Activated CD8-positive, alpha-beta memory T cell treated with anti-CD3 and anti-CD28 coated beads for 36 hours (primary cell): ENCODE measurements around the gene C21orf58. TPM values are rescaled to one million over a fixed set of nuclear protein-coding genes. Genes with fewer than 3 reads are reported as not detected.

Source experiments
- CTCF ChIA-PET: fragments of 350-600 bp; sonication (Branson Sonifier 250); formaldehyde crosslinking; loops from one replicate; lab custom pipeline; 2021; ENCODE audit warnings: antibody characterized with exemption; lab: Charles Lee
- POLR2A ChIA-PET: fragments of 350-600 bp; sonication (Branson Sonifier 250); formaldehyde crosslinking; loops from one replicate; lab custom pipeline; 2021; ENCODE audit warnings: antibody characterized with exemption; lab: Charles Lee
- total RNA-seq, 2 experiments: library from RNA; stranded (reverse); gene quantifications; one replicate each; pipeline ENCODE4 v1.2.3, GENCODE V29; 2021

C21orf58 gene
- total RNA-seq, 2 experiments from 2014 or later: 21.5 to 21.7 TPM

DNA sequence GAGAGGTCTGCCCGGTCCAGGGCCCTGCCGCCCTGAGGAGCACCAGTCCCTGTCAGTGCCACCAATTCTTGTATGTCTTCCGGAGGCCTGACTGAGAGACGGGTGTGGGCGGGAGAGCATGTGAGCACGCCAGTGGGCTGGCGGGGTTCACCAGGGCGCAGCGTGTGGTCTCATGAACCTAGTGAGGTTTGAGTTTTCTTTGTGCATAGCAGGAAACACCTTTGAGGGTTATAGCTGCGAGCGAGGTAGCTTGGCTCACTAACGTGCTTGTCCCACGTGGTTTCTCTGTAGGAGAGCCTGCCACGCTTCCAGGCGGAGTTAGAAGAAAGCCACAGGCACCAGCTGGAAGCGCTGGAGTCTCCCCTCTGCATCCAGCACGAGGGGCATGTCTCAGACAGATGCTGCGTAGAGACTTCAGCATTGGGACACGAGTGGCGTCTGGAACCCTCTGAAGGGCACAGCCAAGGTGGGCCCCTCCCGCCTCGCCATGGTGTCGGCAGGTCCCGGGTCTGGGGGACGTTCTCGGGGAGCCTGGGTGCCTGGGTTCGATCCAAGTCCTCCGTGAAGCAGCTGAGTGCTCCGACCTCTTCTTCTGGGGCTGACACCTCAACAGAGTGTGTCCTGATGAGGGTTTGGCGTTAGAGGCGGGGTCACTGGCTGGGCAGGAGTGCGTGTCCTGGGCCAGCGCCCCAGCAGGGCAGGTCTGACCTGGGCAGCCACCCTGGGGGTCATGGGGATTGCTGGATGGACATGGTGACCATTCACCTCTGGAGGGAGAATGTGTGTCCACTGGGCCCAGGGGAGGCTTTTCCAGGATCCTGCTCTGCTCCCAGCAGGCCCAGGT lies 31.7 kb upstream of the C21orf58 start:
- POLR2A ChIA-PET: no interaction called here

DNA sequence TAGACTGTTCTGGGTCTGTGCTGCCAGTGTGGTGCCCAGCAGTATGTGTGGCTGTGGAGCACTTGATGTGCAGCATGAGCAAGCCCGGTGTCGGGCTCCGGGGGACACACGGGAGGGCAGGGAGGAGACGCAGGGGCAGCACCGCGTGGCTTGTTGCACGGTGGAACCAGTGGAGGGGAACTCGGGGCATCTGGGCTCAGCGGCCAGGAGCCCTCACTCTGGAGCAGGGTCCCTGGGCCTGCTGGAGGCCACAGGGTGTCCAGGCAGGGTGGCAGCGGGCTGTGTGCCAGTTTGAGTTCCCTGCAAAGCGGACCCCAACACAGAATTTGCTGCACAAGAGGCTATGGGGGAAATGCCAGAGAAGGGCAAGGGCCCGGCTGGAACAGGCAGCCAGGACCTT lies 30.8 kb upstream of the C21orf58 start:
- CTCF ChIA-PET: no interaction called here
- POLR2A ChIA-PET: no interaction called here

More for the DNA sequence above, 31.7 kb upstream of the C21orf58 start:
- CTCF ChIA-PET: no interaction called here

DNA sequence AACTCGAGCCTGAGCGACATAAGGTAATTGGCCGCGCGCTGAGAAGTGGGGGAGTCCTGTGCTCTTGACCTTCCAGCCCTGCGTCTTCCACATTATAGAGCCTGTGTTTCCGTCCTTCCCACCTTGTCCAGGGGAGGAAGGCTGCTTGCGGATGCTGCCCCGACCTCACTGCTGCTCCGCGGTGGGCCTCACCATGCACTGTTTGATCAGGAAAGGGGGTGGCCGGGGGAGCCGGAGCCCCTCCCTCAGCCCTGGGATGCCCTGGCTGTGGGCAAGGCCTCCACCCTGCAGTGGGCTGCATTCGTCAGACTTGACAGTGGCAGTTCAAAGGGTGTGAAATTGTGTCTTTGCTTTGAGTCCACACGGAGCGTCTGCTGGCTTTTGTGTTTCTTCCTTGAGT lies 30.4 kb upstream of the C21orf58 start:
- ChIA-PET CTCF (no interaction called here), POLR2A (no interaction called here)

DNA sequence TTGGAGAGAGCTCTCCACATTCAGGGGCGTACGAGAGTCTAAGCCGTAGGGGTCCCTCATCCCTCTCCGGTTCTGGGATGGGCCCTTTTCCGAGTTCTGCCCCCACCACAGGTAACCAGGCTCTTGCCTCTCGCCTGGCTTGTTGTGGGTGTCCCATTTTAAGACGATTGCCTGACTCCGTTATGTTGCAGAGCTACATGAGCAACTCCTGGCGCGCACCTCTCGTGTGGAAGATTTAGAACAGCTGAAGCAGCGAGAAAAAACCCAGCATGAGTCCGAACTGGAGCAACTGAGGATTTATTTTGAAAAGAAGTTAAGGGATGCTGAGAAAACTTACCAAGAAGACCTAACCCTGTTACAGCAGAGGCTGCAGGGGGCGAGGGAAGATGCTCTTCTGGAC lies 29.2 kb upstream of the C21orf58 start:
- ChIA-PET CTCF (no interaction called here), POLR2A (no interaction called here)

DNA sequence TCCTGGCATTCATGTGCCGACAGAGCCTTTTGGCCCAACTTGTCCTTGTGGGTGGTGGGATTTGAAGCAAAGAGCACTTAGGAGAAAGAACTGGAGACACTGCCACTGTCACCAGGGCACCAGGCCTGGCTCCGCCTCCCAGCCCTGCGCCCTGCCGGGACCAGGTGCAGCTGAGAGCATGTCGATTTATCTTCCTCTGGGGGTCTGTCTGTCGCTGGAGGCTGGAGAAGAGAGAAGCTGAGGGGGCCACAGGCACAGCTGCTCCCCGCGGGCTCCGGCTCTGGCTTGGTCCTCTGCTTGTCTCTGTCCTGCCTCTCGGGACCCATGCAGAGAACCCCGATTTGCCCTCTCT lies 28.5 kb upstream of the C21orf58 start:
- ChIA-PET POLR2A (no interaction called here), CTCF (interaction anchor here (1.0 kb wide), 1 partner anchor 208 kb away, joined by 3 read pairs; no protein-coding TSS in a partner anchor)

DNA sequence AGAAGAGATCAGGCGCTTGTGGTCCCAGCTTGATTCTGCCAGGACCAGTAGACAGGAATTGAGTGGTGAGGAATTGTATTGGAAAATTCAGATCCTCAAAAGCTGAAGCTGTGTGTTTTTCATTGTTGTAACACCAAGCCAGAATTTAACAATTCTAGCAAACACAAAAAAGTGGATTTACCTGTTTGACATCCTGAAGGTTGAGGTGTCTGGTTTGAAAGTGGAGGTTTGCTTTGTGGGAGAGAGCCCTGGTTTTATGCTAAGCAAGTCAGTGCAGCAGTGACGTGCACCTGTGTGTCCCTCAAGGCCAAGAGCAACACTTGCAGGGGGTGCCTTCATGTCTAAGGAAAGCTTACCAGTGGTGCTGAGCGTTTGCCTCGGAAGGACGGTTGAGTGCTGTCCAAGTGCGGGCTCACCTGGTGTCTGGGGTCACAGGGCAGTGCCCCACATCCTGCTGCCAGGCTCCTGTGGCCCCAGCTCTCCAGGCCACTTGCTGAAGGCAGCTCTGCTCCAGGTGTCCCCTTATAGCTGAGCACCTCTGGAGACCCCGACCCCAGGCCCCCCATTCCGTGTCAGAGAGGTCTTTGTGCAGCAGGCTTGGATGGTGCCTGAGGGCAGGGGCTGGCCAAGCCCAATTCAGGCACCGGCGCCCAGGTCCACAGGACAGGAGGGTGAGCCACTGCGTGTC lies 27.9 kb upstream of the C21orf58 start:
- CTCF ChIA-PET: interaction anchor here (1.0 kb wide), 1 partner anchor 208 kb away, joined by 3 read pairs; no protein-coding TSS in a partner anchor

DNA sequence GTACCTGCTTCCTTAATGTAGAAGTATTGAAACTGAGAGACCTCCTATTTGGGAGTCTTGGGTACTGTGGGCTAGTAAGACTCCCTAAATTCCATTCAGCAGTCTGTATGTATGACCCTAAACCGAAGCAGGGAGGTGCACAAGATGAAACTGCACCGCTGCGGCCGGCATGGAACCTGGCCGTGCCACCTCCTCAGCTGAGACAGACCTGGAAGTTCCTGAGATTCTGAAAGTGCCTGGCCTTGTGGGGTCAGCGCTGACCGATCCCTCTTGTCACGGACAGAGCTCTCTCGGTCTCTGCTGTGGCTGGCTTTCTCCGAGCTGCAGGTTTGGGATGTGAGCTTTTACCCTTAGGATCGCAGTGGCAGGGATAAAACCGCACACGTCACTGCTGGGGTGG lies 27.3 kb upstream of the C21orf58 start:
- ChIA-PET CTCF (interaction anchor here (1.0 kb wide), 1 partner anchor 207 kb away, joined by 3 read pairs; no protein-coding TSS in a partner anchor), POLR2A (no interaction called here)

More for the DNA sequence above, 27.9 kb upstream of the C21orf58 start:
- POLR2A ChIA-PET: no interaction called here

DNA sequence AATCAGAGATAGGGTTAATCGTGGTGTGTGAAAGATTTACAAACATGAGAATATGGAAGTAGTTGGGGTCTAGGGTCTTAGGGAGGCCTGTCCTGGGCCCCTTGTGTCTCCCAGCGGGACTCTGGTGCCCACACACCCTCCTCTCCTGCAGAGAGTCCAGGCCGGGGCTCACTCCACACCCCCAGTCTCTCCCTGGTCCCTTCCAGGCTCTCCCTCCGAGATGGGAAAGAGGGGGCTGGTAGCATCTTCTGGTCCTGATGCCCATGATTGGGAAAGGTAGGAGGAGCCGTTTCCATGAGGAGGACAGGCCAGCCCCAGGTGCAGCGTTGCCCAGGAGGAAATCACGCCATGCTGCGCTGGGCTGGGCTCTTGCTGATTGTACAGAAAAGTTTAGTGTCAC lies 26.9 kb upstream of the C21orf58 start:
- CTCF ChIA-PET: no interaction called here

DNA sequence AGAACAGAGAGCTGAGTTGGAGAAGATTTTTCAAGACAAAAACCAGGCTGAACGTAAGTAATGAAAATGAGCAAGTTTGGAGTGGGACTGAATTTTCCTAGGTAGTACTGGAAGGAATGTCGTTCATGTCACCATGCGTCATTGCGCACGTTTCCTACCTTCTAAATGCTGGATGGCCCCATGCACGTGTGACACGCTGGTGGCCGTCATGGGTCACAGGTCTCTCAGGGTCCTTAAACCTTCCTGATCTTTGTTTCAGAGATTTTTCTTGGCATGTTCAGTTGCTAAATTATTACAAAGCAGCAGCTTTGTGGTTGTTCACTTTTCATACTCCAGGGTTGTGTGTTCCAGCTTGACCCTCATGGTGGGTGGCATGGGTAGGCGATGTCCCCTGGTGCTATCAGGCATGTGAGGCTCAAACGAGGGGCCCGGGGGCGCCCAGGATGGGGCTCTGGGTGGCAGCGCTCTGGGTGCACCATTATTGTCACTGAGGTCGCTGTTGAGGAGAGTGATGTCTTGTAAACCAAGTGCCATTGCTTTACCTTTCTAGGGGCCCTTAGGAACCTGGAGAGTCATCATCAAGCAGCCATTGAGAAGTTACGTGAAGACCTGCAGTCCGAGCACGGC lies 25.6 kb upstream of the C21orf58 start:
- ChIA-PET POLR2A (interaction anchor here (0.5 kb wide), 1 partner anchor 78 kb away, joined by 6 read pairs; no protein-coding TSS in a partner anchor), CTCF (no interaction called here)

More for the DNA sequence above, 26.9 kb upstream of the C21orf58 start:
- POLR2A ChIA-PET: no interaction called here

DNA sequence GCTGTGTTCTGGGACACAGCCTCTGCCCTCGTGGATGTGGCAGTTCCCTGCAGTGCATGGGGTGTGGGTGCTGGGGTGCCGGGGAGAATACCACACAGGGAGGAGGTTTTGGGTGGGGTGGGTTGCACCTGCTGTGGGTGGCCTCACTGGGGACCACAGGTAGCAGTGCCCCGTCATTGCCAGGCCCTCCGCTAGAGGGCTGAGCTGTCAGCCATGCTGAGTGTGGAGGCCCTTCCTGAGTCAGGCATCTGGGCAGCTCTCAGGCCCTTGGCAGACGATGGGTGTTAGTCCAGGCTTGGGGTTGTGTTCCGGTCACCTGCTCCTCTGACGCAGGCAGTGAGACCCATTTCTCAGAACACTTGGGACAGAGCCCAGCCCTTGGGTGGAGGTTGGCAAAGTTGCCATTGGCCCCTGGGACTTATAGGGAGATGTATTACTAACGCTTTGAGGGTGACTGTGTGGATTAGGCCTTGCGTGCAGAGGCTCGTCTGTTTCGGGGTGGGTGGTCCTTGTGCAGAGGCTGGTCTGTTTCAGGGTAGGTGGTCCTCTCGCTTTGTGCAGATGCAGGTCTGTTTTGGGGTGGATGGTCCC lies 24.2 kb upstream of the C21orf58 start:
- POLR2A ChIA-PET: interaction anchor here (0.7 kb wide), 1 partner anchor 114 kb away, joined by 3 read pairs; no protein-coding TSS in a partner anchor

DNA sequence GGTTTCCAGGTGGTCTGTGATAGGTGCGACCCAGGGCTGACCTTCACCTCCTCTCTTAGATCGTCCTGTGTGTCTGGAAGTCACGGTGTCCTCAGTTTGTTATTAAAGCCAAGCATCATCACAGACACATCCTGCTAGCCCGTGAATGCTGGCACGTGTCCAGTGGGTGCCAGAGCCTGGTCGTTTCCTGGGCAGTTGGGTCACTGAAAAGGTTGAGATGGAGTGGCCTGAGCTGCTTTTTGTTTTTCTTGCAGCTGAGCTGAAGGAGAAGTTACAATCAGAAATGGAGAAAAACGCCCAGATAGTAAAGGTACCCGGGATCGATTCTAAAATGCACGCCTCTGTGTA lies 23.5 kb upstream of the C21orf58 start:
- ChIA-PET CTCF (no interaction called here), POLR2A (no interaction called here)

More for the DNA sequence above, 24.2 kb upstream of the C21orf58 start:
- CTCF ChIA-PET: no interaction called here

DNA sequence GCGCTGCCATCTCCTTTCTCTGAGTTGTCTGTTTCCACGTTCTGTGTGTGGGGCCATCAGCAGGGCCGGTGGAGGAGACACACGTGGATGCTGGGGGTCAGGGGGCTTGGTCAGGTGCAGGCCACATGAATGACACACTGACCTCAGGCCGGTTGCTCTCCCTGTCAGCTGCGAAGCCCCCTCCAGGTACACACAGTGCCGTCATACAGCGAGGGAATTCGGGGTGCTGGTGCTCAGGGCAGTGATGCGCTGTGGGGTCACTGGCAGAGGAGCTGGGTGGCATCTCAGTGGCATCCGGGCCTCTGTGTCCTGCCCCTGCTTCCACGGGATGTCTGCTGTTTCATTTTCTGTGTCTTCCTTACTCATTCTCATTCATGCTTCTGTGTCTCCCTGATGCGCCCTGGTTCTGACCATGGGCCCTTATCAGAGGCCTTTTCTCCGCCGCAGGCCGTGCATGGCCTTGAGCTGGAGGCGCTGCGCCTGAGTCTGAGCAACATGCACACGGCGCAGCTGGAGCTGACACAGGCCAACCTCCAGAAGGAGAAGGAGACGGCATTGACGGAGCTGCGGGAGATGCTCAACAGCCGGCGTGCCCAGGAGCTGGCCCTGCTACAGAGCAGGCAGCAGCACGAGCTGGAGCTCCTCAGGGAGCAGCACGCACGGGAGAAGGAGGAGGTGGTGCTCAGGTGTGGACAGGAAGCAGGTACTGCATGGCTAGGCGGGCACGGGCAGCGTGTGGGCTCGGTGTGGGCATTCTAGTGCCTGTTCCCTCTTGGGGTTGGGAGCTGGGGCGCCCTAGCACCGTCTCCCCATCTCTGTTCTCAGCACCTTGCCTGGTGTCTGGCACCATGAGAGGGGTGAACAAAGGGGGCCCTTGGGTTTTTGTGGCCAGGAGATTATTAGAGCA lies 22.9 kb upstream of the C21orf58 start:
- ChIA-PET CTCF (no interaction called here), POLR2A (no interaction called here)

DNA sequence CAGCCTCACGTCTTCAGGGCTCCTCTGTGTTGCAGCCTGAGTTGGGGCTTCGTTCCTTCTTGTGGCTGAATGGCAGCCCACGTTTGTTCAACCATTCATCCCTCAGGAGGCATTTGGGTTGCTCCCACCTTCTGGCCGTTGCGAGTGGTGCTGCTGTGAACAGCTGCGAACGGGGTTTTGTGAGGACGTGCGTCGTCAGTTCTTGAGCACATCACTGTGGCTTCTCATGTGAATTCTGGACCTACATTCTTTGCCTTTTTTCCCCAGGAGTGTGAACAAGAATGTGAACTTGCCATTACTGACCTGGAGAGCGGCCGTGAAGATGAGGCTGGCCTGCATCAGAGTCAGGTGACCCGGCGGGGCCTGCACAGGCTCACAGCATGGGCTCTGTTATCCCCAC lies 22.2 kb upstream of the C21orf58 start:
- ChIA-PET POLR2A (no interaction called here), CTCF (no interaction called here)

DNA sequence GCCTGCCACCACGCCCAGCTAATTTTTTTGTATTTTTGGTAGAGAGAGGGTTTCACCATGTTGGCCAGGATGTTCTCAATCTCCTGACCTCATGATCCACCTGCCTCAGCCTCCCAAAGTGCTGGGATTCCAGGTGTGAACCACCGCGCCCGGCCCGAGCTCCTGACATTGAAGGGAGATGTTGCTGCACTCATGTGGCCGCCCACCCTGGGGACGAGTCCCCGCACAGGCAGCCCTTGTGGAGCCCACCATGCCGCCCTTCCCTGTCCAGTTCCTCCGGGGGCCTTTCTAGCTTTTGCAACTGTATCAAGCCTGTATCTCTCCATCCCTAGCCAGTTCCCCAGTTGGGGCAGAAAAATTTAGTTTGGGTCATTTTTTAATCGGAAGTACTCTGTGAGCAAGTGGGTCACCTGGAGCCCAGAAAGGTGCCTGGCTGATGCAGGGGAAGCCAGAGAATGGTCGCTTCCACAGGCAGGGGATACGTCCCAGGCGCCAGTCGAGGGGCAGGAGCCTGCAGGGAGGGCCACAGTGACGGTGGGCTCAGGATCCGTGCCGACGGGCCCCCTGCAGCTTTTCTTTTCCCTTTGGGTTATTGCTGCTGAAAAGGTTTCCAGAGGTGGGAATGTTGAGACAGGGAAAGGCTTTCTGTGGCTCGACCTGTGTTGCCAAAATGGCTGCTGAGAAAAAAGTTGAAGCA lies 20.7 kb upstream of the C21orf58 start:
- CTCF ChIA-PET: interaction anchor here (0.9 kb wide), 1 partner anchor 79 kb away, joined by 4 read pairs; no protein-coding TSS in a partner anchor
- POLR2A ChIA-PET: no interaction called here

DNA sequence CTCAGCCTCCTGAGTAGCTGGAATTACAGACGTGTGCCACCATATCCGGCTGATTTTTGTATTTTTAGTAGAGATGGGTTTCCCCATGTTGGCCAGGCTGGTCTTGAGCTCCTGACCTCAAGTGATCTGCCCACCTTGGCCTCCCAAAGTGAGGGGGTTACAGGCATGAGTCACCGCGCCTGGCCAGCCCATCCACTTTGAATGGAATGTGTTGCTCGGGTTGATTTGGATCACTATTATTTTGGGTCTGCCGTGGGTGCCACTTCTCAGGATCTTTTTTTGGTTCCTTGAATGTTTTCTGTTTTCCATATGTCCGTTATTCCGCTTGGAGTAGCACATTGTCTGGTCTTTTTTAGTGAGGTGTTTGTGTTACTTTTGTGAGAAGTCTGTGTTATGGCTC lies 17.3 kb upstream of the C21orf58 start:
- ChIA-PET CTCF (no interaction called here), POLR2A (no interaction called here)

DNA sequence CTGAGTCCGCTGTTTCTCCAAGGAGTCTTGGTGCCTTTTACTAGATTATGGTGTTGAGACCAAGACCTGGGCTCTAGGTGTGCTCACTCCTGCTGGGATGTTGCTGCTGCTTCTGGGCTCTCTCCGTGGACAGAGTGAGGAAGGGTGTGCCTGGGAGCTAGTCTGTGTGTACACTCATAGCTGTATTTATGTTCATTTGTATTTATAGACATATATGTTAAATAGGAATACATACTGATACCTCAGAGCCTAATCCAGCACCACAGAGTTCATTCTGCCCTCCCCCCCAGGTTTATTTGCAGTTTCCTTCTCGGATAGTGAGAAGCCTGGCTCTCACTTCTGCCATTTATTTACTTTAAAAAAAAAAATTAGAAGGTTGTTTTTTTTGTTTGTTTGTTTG lies 12.9 kb upstream of the C21orf58 start:
- ChIA-PET CTCF (interaction anchor here (1.0 kb wide), 1 partner anchor 37 kb away, joined by 3 read pairs; no protein-coding TSS in a partner anchor), POLR2A (interaction anchor here (0.5 kb wide), 1 partner anchor 30 kb away, joined by 3 read pairs; no protein-coding TSS in a partner anchor)

DNA sequence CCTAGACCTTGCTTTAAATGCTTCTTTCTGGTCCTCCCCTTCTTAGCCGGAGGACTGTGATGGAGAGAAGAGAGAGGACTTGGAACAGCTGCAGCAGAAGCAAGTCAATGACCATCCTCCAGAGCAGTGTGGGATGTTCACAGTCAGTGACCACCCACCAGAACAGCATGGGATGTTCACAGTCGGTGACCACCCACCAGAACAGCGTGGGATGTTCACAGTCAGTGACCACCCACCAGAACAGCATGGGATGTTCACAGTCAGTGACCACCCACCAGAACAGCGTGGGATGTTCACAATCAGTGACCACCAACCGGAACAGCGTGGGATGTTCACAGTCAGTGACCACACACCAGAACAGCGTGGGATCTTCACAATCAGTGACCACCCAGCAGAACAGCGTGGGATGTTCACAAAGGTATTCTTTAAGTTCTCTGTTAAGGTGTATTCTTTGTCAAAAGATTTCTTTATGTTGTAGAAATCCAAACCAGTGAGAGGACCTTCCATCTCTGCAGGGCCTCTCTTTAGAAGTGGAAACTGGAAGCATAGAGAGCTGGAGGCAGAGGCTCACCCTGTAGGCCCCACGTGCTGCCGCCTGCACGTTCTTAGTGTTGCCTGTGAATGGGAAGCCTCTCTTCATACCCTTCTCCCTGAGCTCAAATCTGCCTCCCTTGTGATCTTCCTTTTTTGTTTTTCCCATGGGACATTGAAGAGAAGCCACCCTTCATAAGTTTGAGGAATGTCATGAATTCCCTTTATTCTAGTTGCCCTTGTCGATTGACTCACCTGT lies 10.9 kb upstream of the C21orf58 start:
- ChIA-PET CTCF (interaction anchor here (0.7 kb wide), 1 partner anchor 365 kb away, joined by 5 read pairs; no protein-coding TSS in a partner anchor), POLR2A (no interaction called here)
